ENCODE results near the gene MRPS5. TPM values are rescaled to one million over a fixed set of nuclear protein-coding genes. Genes with fewer than 3 reads are reported as not detected.
A peak's percentile ranks its signal among the peaks of the same experiment; 100 is the strongest.
"Not testable (repeated sequence)": the region's sequence is repeated elsewhere in the genome, so short reads cannot be mapped to it uniquely, and the experiment has no call there.

MRPS5 gene
- 10 to 100 TPM; 63.0 to 75.7 (median 63.7) TPM for polyA plus RNA-seq (ENCODE audit: insufficient read length in 4 of 4)

DNA sequence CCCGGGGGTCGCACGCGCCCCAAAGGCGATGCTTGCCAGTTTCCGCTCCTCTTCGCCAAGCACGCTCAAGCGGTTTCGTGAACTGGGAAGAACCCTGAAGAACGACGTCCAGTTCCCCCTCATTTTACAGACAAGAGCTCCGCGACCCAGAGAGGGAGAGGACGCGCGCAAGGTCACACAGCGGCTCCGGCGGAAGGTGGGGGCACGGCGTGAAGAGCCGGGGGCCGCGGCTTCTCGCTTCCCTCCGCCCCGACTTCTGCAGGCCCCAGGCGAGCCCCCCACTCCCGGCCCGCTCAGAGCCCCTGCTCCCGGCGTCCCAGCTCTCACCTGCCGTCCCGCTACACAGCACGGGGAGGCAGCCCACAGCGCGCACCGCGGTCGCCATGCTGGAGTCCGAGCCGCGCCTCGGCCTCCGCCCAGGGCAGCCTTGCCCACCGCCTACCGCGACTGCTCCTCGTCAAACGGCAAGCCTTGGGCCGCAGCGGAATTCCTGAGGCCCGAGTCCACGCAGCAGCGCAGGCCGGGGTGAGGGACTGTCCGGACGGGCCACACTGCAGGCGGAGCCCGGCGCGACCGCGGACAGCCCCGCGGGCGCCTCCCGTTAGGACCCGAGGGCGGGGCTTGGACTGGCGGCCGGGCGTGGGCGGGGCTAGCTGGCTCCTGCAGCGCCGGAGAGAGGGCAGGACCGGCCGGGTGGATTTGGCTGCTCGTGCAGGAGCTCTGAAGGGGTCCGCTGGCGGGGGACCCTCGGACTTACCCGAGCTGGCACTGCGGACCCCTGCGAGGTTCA is at the start of gene MRPS5:
TSS of gene MRPS5 (minus strand) at position 402 of the 790 bp plus-strand sequence. CDS start at position 385, 17 bp downstream.
- peak; percentile 42 to 78 (median 55) for DNase-seq (ENCODE audit: low read depth in 4 of 4, low spot score in 3 of 4)

GRCh38 chr2:95166065-95166763 is 44.6 kb upstream of the MRPS5 start:
- DNase-seq (ENCODE audit: low read depth in 4 of 4, low spot score in 3 of 4) = peak in 1 of 4 donors; percentile 5

DNA sequence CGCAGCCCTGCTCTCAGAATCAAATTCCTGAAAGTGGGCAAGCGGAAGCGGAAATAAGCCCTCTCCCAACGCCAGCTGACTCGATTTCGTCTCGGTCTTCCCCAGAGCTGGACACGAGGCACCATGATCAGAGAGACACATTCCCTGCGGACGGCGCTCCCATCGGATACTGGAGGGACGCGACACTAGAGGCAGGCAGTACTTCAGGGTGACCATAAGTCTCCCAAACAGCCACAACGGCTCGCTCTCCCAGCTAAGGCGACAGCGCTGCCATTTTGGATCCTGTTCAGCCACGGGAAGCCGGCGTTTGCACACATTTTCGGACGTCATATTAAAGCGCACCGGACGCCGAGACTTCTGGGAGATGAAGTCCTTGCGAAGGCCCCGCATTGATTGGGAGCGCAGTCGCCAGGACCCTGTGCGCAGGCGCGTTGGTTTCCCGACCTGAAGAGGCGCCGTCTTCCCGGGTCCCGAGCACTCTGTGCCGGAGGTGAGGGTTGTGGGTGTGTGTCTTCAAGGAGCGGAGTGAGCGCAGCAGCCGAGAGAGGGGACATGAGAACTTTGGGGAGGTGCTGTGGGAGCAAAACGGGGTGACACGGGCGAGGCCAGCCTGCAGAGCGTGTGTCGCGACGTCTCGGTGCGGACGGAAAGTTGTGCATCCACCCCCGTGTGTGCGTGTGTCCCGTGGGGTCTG is 43.9 kb upstream of the MRPS5 start, which contains the start of gene ZNF2:
TSS of gene ZNF2 (plus strand) at position 439 of the 694 bp plus-strand sequence. CDS start 10,418 bp downstream, outside the sequence.
- DNase-seq (ENCODE audit: low read depth in 4 of 4, low spot score in 3 of 4) = peak; percentile 92 to 99 (median 98)

DNA sequence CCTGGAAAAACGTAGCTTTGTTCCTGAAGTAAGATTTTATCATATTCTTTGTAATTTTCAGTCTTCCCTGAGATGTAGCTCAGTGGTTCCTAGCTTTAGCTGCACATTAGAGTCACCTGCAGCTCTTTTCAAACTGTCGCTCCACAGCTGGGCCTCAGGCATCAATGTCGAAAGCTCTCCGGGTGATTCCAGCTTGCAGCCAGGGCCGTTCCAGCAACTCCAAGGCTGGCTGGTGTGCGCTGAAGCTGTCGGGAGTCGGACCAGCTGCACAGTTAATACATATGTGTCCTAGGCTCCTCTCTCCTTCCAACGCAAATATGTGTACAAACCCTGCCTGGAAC is 43.4 kb upstream of the MRPS5 start:
- DNase-seq (ENCODE audit: low read depth in 4 of 4, low spot score in 3 of 4) = no peak

- peak in 3 of 4 donors; percentile 39 to 50 (median 43) for DNase-seq (ENCODE audit: low read depth in 4 of 4, low spot score in 3 of 4)
These were observed 38.3 kb upstream of the MRPS5 start, which contains the start of gene ZNF514 for GRCh38 chr2:95159690-95160449. ZNF514 (minus strand) TSS chr2:95159848; CDS start chr2:95153253, 6,595 bp downstream.

DNA sequence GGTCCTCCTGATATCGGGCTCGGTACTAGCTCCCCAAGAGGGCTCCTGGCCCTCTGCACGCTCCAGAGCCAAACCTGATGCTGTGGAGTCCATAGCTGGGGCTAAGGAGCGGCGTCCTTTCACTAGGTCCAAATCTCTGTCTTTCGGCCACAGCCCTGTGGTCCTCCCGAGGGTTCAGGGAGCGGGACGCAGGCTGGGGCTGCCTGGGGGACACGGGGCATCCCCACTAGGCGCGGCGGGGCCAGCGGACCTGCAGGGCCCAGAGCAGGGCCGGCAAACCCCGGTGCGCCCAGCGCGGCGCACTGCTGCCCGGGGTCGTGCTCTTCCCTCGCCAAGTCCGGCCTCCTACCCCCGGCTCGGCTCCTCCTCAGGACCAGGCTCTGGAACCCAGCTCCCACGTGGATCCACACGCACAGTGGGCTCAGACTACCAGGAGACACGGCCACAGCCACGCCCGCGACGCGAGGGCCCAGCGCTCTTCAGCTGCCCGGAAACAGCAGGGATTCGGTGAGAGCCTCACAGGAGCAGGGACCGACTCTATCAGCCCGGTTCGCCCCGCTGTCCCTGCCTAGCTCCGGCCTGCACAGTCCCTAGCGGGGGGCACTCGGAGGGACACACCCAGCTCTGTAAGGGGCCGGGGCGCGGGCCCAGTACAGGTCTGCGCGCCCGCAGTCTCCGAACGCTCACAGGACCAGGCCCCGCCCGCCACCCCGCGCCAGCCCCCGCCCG is 37.4 kb upstream of the MRPS5 start:
- peak in 1 of 4 donors; percentile 4 for DNase-seq (ENCODE audit: low read depth in 4 of 4, low spot score in 3 of 4)

GRCh38 chr2:95158441-95158840 is 36.8 kb upstream of the MRPS5 start:
- DNase-seq (ENCODE audit: low read depth in 4 of 4, low spot score in 3 of 4) = no peak

- no peak for DNase-seq (ENCODE audit: low read depth in 4 of 4, low spot score in 3 of 4)
These were observed 27.9 kb upstream of the MRPS5 start for GRCh38 chr2:95149397-95149984.

DNA sequence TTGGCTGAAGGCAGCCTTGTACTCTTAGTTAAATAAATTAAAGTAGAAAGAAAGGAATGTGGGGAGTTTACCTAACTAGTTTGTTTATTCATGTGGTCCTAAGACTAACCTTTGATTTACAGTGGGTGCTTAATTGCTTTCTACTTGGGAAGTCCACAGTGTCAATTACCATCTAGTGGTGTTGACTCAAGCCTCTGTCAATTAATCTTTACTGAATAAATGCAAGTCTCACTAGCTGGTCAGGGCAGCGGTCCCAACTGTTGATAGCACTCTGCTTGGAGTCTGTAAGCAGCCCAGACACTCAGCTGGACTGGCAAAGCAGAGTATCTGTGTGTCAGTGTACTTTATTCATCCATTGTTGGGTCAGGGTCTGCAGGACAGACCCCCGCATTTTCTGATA is 22.2 kb upstream of the MRPS5 start:
- DNase-seq (ENCODE audit: low read depth in 4 of 4, low spot score in 3 of 4) = no peak

GRCh38 chr2:95138702-95139101 is 17.1 kb upstream of the MRPS5 start:
- DNase-seq (ENCODE audit: low read depth in 4 of 4, low spot score in 3 of 4) = no peak

DNA sequence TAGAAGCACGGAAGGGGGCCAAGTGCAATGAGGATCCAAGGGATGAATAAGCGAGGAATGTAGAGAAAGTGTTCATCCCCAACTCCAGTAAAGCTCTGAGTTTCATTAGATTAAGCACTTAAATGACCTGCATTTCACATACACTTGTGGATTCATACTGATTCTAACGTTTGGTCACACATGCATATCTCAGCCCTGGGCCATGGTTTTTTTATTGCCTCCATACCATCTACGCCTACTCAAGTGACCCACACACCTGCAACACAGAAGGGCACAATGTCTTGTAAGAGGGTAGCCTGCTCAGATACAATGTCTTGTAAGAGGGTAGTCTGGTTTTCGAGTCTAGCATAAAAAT is 566 bp upstream of the MRPS5 start:
- DNase-seq (ENCODE audit: low read depth in 4 of 4, low spot score in 3 of 4) = no peak

GRCh38 chr2:95121093-95121406 is 558 bp downstream of the MRPS5 start:
- peak in 2 of 4 donors; percentile 1 to 4 for DNase-seq (ENCODE audit: low read depth in 4 of 4, low spot score in 3 of 4)

DNA sequence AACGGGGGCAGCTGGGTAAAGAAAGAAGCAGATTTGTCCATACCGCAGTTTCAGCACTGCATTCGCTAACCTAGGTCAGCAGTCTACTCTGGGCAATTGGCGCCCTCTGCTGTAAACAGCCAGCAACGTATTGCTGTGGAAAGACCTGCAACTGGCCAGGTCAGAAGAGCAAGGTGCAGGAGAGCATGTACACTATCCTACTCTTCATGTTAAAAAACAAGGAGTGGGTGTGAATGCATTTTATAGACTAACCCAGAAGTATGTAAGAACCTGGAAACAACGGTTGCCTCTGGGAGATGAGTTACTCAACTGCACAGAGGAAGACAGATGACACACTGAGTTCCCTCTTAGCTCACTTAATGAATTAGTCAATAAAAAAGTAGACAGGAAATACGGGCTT is 6.2 kb downstream of the MRPS5 start:
- peak; percentile 20 to 56 (median 47) for DNase-seq (ENCODE audit: low read depth in 4 of 4, low spot score in 3 of 4)

GRCh38 chr2:95113464-95113863 is 8.1 kb downstream of the MRPS5 start:
- DNase-seq (ENCODE audit: low read depth in 4 of 4, low spot score in 3 of 4) = no peak

GRCh38 chr2:95110395-95110794 is 11.2 kb downstream of the MRPS5 start:
- DNase-seq (ENCODE audit: low read depth in 4 of 4, low spot score in 3 of 4) = no peak

- no peak for DNase-seq (ENCODE audit: low read depth in 4 of 4, low spot score in 3 of 4)
These were observed 12.3 kb downstream of the MRPS5 start for GRCh38 chr2:95109260-95109659.

DNA sequence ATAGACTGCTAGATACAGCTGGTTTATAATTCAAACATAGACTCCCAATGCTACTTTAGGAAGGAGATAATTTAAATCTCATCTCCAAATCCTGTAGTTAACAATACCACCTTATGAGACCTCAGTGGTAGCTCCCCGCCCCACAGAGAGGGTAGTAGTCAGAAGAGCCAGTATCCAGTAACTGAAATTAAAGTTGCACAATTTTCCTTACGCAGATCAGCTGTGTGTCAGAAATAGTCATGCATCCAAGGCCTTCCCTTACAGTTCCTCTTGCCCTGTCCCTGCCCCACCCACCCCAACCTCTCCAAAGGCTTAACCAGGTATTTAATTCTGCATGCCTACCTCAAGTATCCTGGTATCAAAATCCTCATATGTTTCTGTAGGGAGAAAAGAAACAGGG is 15.5 kb downstream of the MRPS5 start:
- DNase-seq (ENCODE audit: low read depth in 4 of 4, low spot score in 3 of 4) = no peak

- no peak for DNase-seq (ENCODE audit: low read depth in 4 of 4, low spot score in 3 of 4)
These were observed 17.0 kb downstream of the MRPS5 start for GRCh38 chr2:95104606-95105005.

DNA sequence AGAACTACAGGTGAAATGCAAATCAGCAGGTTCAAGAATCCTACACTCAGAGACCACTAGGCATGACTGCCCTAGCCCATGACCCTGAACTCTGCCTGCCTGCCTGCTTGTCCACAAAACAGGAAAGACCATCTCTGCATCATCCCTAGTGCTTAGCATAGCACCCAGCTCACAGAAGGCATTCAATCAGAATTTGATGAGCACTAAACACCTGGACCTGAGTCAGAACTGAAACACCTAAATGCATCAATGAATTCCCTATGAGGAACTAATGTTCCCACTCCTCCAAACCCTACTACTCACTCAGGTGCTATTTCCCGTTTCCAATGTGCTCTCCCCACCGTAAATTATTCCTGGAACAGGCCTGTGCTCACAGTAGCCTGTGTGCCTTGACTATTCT is 21.7 kb downstream of the MRPS5 start:
- no peak for DNase-seq (ENCODE audit: low read depth in 4 of 4, low spot score in 3 of 4)

GRCh38 chr2:95098273-95098672 is 23.3 kb downstream of the MRPS5 start:
- not testable (repeated sequence) for DNase-seq (ENCODE audit: low read depth in 4 of 4, low spot score in 3 of 4)

Measured in right renal pelvis (tissue), 4 donors.